ENCODE measurements around the gene RET. TPM values are rescaled to one million over a fixed set of nuclear protein-coding genes. Genes with fewer than 3 reads are reported as not detected.

Gene RET
- total RNA-seq, 6 donors from 2014 or later: 0.11 to 0.98 (median 0.30) TPM; not detected in 1

DNA sequence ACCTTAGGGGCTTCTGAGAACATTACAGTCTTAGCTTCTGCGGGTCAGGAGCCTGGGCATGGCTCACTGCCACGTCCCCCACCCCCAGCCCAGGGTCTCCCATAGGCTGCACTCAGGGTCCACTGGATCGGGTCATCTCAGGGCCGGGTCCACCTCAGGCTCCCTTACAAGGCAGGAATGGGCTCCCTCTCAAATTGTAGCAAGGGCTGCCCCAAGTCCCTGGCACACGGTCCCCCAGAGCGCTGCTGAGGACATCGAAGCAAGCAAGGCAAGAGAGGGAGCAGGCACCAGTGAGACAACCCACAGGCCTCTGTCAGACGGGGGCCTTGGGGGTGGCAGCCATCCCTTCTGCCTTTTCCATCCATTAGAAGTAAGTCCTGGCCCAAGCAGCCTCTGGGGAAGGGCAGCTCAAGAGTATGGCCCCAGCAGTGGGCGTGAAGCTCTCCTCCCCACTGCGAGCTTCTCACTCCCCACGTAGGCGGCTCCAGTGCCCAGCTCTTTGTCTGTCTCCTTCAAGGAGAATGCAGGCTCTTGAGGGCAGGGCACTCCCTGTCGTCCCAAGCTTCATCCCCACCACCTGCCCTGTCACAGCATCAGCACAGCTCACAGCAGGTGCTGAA, 18.0 kb upstream of the RET start:
- ATAC-seq (ENCODE audit: low FRiP score in 2 of 2): no peak
- no peak overlapping the region for H3K27ac ChIP-seq
- no peaks in the 10 kb centered on the region for H3K27me3 ChIP-seq
- no peak for TF ChIP-seq EP300 (IDR thresholded peaks at IDR 0.05)
- no peak for TF ChIP-seq POLR2AphosphoS5 (IDR thresholded peaks at IDR 0.05)
- TF ChIP-seq POLR2A (IDR thresholded peaks at IDR 0.05): no peak
- no peak for TF ChIP-seq CTCF (IDR thresholded peaks at IDR 0.05)
- H3K9me3 ChIP-seq: no peaks in the 10 kb centered on the region
- 77 to 78% methylated on average over 9 to 13 of the region's 13 CpGs for WGBS, 2 donors
- H3K36me3 ChIP-seq: no peaks in the 10 kb centered on the region
- no peak for DNase-seq
- H3K4me3 ChIP-seq: no peak overlapping the region
- no peaks in the 10 kb centered on the region for H3K4me1 ChIP-seq

DNA sequence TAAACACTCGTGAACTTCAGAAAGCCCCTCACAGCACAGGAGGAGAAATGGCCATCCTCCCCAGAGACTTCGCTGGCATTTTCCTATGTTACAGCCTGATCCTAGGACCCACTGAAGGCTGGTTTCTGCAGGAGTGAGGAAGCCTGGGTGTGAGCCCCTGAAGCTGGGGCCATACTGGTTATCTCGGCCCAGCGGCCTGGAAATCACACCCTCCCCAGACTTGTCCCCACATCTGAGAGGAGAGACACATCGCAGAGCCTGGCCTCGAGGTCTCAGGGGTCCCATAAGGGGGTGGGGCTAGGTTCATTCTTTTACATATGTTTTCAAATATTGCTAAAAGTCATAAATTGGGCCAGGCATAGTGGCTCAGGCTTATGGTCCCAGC, 17.5 kb upstream of the RET start:
- TF ChIP-seq POLR2AphosphoS5 (IDR thresholded peaks at IDR 0.05): no peak
- TF ChIP-seq CTCF (IDR thresholded peaks at IDR 0.05): no peak
- TF ChIP-seq EP300 (IDR thresholded peaks at IDR 0.05): no peak
- TF ChIP-seq POLR2A (IDR thresholded peaks at IDR 0.05): no peak
- no peaks in the 10 kb centered on the region for H3K27me3 ChIP-seq
- WGBS, 2 donors: 63 to 83% methylated on average over 2 to 6 of the region's 6 CpGs
- no peaks in the 10 kb centered on the region for H3K36me3 ChIP-seq
- ATAC-seq (ENCODE audit: low FRiP score in 2 of 2) (no peak), DNase-seq (no peak)
- H3K27ac ChIP-seq: no peak overlapping the region
- H3K9me3 ChIP-seq: no peaks in the 10 kb centered on the region
- H3K4me1 ChIP-seq: no peaks in the 10 kb centered on the region
- H3K4me3 ChIP-seq: no peak overlapping the region

DNA sequence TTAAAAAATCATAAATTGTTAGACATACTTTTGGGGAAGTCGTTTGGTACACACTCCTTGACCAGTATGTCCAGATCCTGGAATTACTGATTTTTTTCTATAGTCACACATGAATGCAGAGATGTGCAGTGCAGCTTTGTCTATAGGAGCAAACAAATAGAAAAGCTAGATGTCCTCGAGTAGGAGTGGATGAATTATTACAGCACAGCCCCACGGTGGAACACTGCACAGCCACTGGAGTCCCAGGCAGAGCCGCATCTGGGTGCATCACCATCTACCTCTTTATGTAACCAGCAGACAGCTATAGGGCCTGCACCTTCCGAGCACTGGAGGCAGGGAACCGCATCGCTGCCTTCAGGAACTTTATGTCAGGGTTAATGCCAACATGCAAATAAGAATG, 17.0 kb upstream of the RET start:
- DNase-seq (no peak), ATAC-seq (ENCODE audit: low FRiP score in 2 of 2) (no peak)
- H3K4me3 ChIP-seq: no peak overlapping the region
- H3K36me3 ChIP-seq: no peaks in the 10 kb centered on the region
- H3K4me1 ChIP-seq: no peaks in the 10 kb centered on the region
- H3K27me3 ChIP-seq: no peaks in the 10 kb centered on the region
- 72 to 75% methylated on average over 6 to 7 of the region's 7 CpGs for WGBS, 2 donors
- TF ChIP-seq CTCF (IDR thresholded peaks at IDR 0.05) (no peak), POLR2A (IDR thresholded peaks at IDR 0.05) (no peak), POLR2AphosphoS5 (IDR thresholded peaks at IDR 0.05) (no peak), EP300 (IDR thresholded peaks at IDR 0.05) (no peak)
- no peaks in the 10 kb centered on the region for H3K9me3 ChIP-seq
- H3K27ac ChIP-seq: no peak overlapping the region

- no peaks in the 10 kb centered on the region for H3K27me3 ChIP-seq
- TF ChIP-seq POLR2A (IDR thresholded peaks at IDR 0.05) (no peak), POLR2AphosphoS5 (IDR thresholded peaks at IDR 0.05) (no peak), CTCF (IDR thresholded peaks at IDR 0.05) (no peak), EP300 (IDR thresholded peaks at IDR 0.05) (no peak)
- no peaks in the 10 kb centered on the region for H3K4me1 ChIP-seq
- no peaks in the 10 kb centered on the region for H3K36me3 ChIP-seq
- H3K4me3 ChIP-seq: no peak overlapping the region
- H3K27ac ChIP-seq: no peak overlapping the region
- peak in 1 of 2 donors; percentile 4 for ATAC-seq (ENCODE audit: low FRiP score in 2 of 2)
- 51 to 69% methylated on average over 5 of the region's 6 CpGs for WGBS, 2 donors
- no peaks in the 10 kb centered on the region for H3K9me3 ChIP-seq
- DNase-seq: no peak
These were observed 16.6 kb upstream of the RET start for GRCh38 chr10:43060291-43060690.

DNA sequence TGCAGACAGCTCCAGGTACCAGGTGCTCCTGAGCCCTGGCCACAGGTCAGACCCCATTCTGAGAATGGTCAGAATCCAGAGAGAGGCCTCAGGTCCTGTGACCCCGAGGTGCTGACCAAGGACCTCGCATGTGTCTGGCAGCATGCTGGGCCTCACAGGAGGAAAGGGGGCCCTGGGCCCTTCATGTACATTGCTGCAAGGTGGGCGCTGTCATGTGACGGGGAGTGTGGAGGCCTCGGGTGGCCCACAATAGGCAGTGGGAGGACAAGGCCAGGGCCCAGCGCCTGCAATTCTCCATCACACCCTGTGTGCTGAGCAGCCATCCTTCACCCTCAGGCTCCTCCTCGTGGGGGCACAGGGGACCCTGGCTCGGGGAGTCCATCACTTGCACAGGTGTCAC, 15.5 kb upstream of the RET start:
- no peaks in the 10 kb centered on the region for H3K4me1 ChIP-seq
- DNase-seq: no peak
- ATAC-seq (ENCODE audit: low FRiP score in 2 of 2): no peak
- H3K27me3 ChIP-seq: no peaks in the 10 kb centered on the region
- no peak overlapping the region for H3K4me3 ChIP-seq
- 91 to 98% methylated on average over 4 to 8 of the region's 8 CpGs for WGBS, 2 donors
- no peak for TF ChIP-seq CTCF (IDR thresholded peaks at IDR 0.05)
- no peak for TF ChIP-seq POLR2A (IDR thresholded peaks at IDR 0.05)
- no peak for TF ChIP-seq EP300 (IDR thresholded peaks at IDR 0.05)
- no peak for TF ChIP-seq POLR2AphosphoS5 (IDR thresholded peaks at IDR 0.05)
- no peaks in the 10 kb centered on the region for H3K9me3 ChIP-seq
- H3K27ac ChIP-seq: no peak overlapping the region
- H3K36me3 ChIP-seq: no peaks in the 10 kb centered on the region
